ENCODE measurements around the gene SLC25A48. TPM values are rescaled to one million over a fixed set of nuclear protein-coding genes. Genes with fewer than 3 reads are reported as not detected.

Gene SLC25A48
- total and polyA plus RNA-seq, 11 donors: 0.38 to 8.7 (median 1.7) TPM; not detected in 6

DNA sequence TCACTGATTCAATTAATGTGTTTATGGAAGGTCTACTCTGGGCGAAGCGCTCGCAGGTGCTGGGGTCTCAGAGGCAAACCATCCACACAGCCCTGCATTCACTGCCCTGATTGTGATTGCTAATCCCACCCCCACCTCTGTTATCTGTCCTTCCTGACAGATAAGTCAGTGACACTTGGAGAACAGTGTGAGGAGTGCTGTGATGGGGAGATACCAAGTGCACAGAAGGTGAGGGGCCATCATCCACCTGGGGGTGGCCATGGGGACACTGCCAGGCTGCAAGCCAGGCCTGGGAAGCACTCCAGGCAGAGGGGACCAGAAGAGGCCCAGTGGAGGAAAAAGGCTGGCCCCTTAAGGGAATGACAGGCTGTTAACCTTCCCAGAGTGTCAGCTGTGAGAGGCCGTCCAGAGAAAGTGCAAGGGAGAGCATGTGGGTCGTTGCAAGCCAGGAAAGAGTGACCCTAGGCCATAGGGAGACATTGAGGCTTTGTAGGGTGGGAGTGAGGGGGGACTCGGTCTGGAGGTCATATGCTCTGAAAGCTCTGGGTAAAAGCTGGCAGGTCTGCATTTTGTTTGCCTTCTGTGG is 43.2 kb downstream of the SLC25A48 start:
- TF ChIP-seq, protein P1, sequence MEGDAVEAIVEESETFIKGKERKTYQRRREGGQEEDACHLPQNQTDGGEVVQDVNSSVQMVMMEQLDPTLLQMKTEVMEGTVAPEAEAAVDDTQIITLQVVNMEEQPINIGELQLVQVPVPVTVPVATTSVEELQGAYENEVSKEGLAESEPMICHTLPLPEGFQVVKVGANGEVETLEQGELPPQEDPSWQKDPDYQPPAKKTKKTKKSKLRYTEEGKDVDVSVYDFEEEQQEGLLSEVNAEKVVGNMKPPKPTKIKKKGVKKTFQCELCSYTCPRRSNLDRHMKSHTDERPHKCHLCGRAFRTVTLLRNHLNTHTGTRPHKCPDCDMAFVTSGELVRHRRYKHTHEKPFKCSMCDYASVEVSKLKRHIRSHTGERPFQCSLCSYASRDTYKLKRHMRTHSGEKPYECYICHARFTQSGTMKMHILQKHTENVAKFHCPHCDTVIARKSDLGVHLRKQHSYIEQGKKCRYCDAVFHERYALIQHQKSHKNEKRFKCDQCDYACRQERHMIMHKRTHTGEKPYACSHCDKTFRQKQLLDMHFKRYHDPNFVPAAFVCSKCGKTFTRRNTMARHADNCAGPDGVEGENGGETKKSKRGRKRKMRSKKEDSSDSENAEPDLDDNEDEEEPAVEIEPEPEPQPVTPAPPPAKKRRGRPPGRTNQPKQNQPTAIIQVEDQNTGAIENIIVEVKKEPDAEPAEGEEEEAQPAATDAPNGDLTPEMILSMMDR (IDR thresholded peaks at IDR 0.05): no peak
- no peak for TF ChIP-seq POLR2A (IDR thresholded peaks at IDR 0.05)
- Histone ChIP-seq H3K27ac (no peak overlapping the region), H3K27me3 (peaks cover 0 to 23% (median 4%) of the 10 kb centered on the region in 9 donors), H3K4me1 (peaks cover 0 to 4% (median 0%) of the 10 kb centered on the region in 12 donors), H3K9me3 (no peaks in the 10 kb centered on the region), H3K36me3 (no peaks in the 10 kb centered on the region), H3K4me3 (no peak overlapping the region)
- peak in 3 of 4 donors; percentile 20 to 38 (median 32) for ATAC-seq
- 56 to 65% (median 61%) methylated on average over 6 of the region's 6 CpGs for WGBS, 4 donors
- intact Hi-C loops (cut with DNase I): no loop called here
- no peak for DNase-seq

DNA sequence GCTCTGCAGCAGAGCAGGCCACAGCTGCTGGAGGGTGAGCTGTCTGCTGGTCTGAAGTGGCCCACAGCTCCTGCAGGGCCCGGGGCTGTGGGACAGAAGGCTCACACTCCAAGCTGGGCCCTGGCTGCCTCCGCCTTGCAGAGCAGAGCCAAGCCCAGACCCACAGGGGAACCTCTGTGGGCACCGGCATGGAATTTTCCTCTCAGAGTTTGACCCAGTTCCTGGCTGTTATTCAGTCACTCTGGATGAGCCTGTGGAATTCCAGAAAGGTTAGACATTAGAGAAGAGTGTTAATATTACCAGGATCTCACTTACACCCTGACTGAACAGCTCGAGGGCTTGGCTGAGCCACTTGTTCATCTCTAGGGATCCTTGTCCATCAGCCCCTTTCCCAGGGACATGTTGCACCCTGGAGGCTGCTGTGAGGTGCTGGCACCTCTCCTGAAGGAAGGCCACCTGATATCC is 43.7 kb downstream of the SLC25A48 start:
- Histone ChIP-seq H3K4me1 (peaks cover 0 to 4% (median 0%) of the 10 kb centered on the region in 12 donors), H3K27ac (no peak overlapping the region), H3K27me3 (peaks cover 0 to 25% (median 4%) of the 10 kb centered on the region in 9 donors), H3K4me3 (no peak overlapping the region), H3K36me3 (no peaks in the 10 kb centered on the region), H3K9me3 (no peaks in the 10 kb centered on the region)
- WGBS, 4 donors: 46 to 67% (median 55%) methylated on average over 3 to 4 of the region's 4 CpGs
- DNase-seq (no peak), ATAC-seq (peak; percentile 12 to 56 (median 27))
- no peak for TF ChIP-seq POLR2A (IDR thresholded peaks at IDR 0.05)
- TF ChIP-seq, protein P1 (IDR thresholded peaks at IDR 0.05): no peak
- intact Hi-C loops (cut with DNase I): no loop called here

DNA sequence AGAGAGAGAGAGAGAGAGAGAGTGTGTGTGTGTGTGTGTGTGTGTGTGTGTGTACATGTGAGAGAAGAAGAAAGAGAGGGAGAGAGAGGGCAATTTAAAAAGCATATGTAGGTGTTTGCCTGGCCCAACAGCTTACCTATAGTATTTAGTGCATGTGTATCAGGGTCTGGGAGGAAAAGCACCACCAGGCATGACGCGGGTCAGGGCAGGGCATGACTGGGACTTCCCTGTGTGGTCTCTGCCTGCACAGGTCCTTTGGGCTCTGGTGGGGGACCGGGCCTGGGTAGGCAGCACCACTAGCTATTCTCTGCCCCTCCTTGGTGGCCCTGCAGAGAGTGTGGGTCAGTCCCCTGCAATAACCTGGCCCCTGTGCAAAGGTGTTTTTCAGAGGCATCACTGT is 45.1 kb downstream of the SLC25A48 start:
- Histone ChIP-seq H3K9me3 (no peaks in the 10 kb centered on the region), H3K4me1 (peaks cover 0 to 4% (median 0%) of the 10 kb centered on the region in 12 donors), H3K27ac (no peak overlapping the region), H3K27me3 (peaks cover 0 to 37% (median 4%) of the 10 kb centered on the region in 9 donors), H3K36me3 (no peaks in the 10 kb centered on the region), H3K4me3 (no peak overlapping the region)
- DNase-seq (no peak), ATAC-seq (no peak)
- TF ChIP-seq, protein P1 (IDR thresholded peaks at IDR 0.05): no peak
- TF ChIP-seq POLR2A (IDR thresholded peaks at IDR 0.05): no peak
- intact Hi-C loops (cut with DNase I): no loop called here
- 84 to 97% (median 90%) methylated on average over 3 of the region's 3 CpGs for WGBS, 4 donors

DNA sequence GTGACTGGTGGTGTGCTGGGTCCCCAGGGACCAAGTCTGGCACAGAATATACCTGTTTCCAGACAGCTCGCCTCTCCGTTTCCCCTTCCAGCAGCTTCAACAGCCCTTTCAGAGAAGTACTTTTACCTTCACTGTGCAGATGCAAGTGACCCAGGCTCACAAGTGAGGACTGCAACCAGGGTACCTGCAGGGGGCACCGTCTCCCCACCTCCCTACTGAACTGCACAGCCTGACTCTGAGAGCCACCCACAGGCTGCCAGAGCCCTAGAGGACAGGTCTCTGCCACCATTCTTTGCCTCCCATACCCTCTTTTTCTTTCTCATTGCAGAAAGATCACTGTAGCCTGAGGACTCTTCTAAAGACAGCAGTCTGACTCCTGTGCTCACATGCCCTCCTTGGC is 45.8 kb downstream of the SLC25A48 start:
- intact Hi-C loops (cut with DNase I): loop anchor here in 6 of 10 donors (10.0 kb wide), 4 partner anchors 185 to 895 kb away; no protein-coding TSS in a partner anchor
- DNase-seq: no peak
- no peaks in the 10 kb centered on the region for H3K9me3 ChIP-seq
- no peak for ATAC-seq
- H3K27me3 ChIP-seq: peaks cover 0 to 42% (median 4%) of the 10 kb centered on the region in 9 donors
- peaks cover 0 to 4% (median 0%) of the 10 kb centered on the region in 12 donors for H3K4me1 ChIP-seq
- TF ChIP-seq, protein P1 (IDR thresholded peaks at IDR 0.05): no peak
- no peak for TF ChIP-seq POLR2A (IDR thresholded peaks at IDR 0.05)
- WGBS, 4 donors: 53 to 65% (median 56%) methylated on average over 3 of the region's 3 CpGs
- H3K4me3 ChIP-seq: no peak overlapping the region
- H3K36me3 ChIP-seq: no peaks in the 10 kb centered on the region
- no peak overlapping the region for H3K27ac ChIP-seq

Data from heart left ventricle (tissue), 16 donors.